ENCODE results near the gene MARF1. TPM values are rescaled to one million over a fixed set of nuclear protein-coding genes. Genes with fewer than 3 reads are reported as not detected.

Gene MARF1
- total RNA-seq, 1 experiment from 2014 or later: 8.9 TPM

Other genes with a start within 250 kb of the MARF1 start
- gene MPV17L, start 247.4 kb downstream of the MARF1 start, total RNA-seq (2014; rRNA removed; shearing (Covaris generic)): 0.02 TPM in 1 of 2 replicates, not detected in the other
- gene BMERB1, start 208.6 kb downstream of the MARF1 start, total RNA-seq (2014; rRNA removed; shearing (Covaris generic)): 12.9 and 17.4 TPM in 2 replicates
- 47.5 and 55.9 TPM in 2 replicates for gene NDE1, start 7.1 kb upstream of the MARF1 start, total RNA-seq (2014; rRNA removed; shearing (Covaris generic))
- not detected in 2 replicates for gene MYH11, start 213.9 kb upstream of the MARF1 start, total RNA-seq (2014; rRNA removed; shearing (Covaris generic))
- 130 and 138 TPM in 2 replicates for gene CEP20, start 245.4 kb upstream of the MARF1 start, total RNA-seq (2014; rRNA removed; shearing (Covaris generic))